NCI-H1092 treated with DMSO at 0.1 percent for 48 hours (cell line): ENCODE measurements around the gene ACP2.

Source experiments
- DNase-seq: peaks from one replicate; lab custom pipeline; 2025; lab: John Stamatoyannopoulos, UW

ACP2 gene

GRCh38 chr11:47269002-47269828, 20.6 kb upstream of the ACP2 start:
- peak; percentile 97 for DNase-seq

- no peak for DNase-seq
These were observed 19.9 kb upstream of the ACP2 start for GRCh38 chr11:47268448-47269001.

GRCh38 chr11:47267876-47268275, 19.3 kb upstream of the ACP2 start:
- no peak for DNase-seq

DNA sequence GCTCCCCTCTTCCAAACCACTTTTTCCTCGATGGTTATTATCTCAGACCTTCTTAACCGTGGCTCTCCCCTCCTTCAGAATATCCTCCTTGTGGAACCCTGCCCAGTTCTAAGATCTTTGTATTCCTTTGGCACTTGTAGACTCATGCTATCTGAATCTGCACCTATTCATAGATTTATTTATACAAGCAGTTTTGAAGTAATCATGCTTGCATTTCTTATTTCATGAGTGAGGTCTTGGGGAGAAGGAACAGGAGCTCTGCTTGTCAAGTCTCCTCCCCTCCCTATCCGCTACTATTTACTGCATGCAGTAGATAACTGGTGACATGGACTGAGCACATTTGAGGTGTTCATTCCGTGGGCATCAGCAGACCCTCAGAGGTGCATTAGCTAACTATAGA, 15.9 kb upstream of the ACP2 start:
- DNase-seq = no peak

DNA sequence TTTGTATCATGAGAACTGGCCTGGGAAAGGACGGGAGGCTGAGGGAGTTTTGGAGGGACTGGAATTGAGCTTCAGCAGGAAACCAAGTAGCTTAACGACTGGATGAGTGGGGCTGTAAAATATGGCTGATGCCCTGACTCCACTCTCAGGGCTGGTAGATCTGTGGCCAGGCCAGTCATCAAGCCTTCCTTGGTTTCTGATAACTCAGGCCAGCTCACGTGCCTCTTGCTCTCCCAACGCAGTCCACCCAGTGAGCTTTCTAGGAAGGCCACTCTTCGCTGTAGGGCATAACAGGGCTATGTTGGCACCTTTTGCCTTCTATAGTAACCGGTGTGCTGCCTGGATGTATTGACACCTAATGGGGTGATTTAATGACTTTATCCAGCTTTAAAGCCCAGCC, 15.5 kb upstream of the ACP2 start:
- DNase-seq = no peak

- no peak for DNase-seq
These were observed 12.7 kb upstream of the ACP2 start for GRCh38 chr11:47261291-47261800.

GRCh38 chr11:47260366-47260765, 11.8 kb upstream of the ACP2 start:
- no peak for DNase-seq

- DNase-seq = no peak
These were observed 10.8 kb upstream of the ACP2 start for GRCh38 chr11:47259232-47259977.

GRCh38 chr11:47258317-47258902, 9.8 kb upstream of the ACP2 start:
- DNase-seq = no peak

DNA sequence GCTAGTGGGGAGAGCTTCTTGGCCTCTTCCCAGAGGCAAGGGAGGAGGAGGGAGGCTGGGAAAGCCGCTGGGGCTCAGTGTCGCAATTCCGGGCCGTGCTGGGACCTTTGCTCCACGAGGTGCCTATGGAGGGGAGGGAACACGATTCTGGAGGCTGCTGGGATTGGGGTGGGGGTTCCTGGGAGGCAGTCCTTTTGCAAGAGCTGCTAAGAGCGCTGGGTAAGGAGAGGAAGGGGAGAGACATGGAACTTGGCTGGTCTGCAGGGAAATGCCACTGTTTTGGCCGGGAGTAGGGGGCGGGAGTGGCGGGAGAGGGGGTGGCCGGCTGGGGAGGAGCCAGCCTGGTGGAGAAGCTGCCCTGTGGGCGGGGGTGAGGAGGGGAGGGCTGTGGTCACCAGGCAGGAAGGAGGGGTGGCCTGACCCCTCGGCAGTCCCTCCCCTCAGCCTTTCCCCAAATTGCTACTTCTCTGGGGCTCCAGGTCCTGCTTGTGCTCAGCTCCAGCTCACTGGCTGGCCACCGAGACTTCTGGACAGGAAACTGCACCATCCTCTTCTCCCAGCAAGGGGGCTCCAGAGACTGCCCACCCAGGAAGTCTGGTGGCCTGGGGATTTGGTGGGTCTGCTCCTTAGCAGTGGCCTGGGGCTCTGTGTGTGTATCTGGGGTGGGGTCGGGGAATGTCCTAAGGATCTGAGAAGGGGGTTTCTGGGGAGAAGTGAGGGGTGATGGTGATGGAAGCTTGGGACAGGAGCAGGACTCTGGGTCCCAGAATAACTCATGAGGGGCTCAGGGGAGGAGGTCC, 9.1 kb upstream of the ACP2 start, which contains the start of gene NR1H3:
TSS of gene NR1H3 (plus strand) at position 480 of the 800 bp plus-strand sequence. CDS start 1,221 bp downstream, outside the sequence.
- DNase-seq = no peak

GRCh38 chr11:47257177-47257516, 8.5 kb upstream of the ACP2 start:
- DNase-seq = no peak

DNA sequence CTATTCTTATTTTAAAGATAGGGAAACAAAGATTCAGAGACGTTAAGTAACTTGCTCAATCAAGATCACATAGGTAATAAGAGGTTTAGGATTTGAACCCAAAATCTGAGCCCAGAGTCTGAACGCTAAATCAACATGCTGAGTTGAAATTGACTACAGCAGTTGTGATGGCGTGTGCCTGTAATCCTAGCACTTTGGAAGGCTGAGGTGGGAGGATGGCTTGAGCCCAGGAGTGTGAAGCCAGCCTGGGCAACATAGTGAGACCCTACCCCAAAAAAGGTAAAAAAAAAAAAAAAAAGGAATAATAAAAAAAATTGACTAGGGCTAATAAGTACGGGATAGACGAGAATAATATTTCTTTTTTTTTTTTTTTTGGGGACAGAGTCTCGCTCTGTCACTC, 7.8 kb upstream of the ACP2 start:
- DNase-seq = no peak

DNA sequence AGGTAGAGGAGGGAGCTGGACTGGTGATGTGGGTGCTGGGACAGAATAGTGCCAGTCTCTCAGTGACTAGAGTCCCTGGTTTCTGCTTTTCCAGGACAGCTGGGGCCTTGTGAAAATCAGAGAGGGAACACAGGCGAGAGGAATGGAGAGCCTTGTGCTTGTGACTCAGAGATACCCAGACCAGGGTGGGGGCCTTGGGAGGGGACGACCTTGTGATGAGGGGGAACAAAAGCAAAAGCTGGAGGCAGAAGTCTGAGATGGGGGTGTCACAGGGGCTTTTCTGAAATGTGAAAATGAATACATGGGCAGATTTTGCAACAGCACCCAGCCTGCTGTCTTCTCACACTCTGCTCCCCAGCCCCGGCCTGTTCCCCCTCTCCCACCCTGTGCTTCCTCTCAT, 5.8 kb upstream of the ACP2 start:
- DNase-seq = no peak

- no peak for DNase-seq
These were observed 5.0 kb upstream of the ACP2 start for GRCh38 chr11:47253660-47254059.

DNA sequence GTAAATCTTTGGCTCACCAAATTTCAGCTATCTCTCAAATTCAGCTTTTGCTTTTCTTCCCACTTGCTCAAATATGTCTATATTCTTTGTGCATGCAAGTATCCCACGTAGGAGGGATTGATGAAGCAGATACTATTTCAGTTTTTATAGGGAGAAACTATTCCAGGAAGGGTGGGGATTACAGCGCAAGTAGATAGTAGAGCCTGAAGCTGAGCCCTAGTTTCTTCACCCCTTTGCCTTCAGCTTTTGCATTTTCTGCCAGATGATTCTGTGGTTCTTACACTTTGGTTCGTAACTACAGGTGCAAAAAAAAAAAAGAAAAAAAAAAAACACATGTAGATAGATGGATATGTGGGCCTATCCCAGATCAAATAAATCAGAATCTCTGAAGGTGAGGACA, 3.1 kb upstream of the ACP2 start:
- DNase-seq = no peak

DNA sequence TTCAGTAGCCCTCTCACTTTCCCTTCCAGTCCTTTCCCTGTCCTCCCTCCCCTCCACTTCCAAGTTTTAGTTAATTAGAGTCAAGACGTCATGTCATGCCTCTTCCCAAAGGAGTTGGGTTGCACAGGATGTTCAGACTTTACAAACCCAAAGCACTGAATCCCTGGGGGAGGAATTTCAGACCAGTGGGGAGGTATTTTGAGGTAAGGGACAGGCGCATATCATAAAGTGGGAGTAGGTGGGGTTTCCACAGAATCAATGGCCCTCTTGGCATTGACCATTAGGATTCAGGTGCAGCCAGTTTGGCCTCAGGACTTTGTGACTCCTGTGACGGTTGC, 733 bp upstream of the ACP2 start:
- no peak for DNase-seq

DNA sequence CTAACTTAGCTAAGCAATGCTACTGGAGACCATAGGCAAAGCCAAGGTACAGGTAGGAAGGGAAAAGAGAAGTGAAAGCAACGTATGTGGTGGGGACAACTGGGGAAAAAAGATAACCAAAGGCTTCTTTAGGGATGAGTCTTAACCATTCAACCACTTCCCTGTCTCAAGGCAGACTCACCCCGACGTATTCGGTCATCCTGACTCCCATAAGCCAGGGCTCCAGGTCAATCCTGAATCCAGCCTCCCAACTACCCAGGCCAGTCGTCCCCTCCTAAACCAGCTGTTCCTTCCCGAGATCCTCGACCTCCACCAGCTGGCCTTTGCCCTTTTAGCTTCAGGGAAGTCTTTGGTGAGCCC, 330 bp downstream of the ACP2 start:
- no peak for DNase-seq

GRCh38 chr11:47247502-47247901, 1.1 kb downstream of the ACP2 start:
- DNase-seq = no peak

DNA sequence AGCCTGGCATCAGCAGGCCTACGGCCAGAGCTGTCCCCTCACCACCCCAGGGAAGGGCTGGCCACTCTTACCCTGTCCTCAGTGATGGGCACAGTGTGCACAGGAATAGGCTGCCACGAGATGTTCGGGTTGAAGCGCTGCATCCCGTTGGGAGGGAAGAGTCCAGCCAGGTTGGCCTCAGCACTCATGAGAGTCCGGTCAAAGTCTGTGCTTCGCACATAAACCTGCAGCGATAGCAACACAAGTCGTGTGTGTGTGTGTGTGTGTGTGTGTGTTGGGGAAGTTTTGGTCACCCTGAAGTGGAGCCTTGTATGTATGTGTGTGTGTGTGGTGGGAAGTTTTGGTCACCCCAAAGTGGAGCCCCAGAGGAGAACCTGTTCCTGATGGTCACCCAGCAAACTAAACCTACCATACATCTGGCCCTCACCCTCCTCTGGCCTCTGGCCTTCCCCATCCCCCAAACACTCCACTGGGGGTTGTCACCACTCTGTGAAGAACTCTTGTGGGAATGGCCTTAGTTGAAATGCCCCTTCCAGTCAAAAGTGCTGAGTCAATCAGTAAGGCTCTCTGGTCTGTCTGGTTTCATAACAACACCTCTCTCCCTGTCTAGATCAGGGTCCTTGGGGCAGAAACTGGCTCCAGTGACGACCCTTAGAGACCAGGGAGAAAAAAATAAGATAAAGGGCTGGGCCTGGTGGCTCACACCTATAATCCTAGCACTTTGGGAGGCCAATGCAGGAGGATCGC, 2.8 kb downstream of the ACP2 start:
- no peak for DNase-seq

DNA sequence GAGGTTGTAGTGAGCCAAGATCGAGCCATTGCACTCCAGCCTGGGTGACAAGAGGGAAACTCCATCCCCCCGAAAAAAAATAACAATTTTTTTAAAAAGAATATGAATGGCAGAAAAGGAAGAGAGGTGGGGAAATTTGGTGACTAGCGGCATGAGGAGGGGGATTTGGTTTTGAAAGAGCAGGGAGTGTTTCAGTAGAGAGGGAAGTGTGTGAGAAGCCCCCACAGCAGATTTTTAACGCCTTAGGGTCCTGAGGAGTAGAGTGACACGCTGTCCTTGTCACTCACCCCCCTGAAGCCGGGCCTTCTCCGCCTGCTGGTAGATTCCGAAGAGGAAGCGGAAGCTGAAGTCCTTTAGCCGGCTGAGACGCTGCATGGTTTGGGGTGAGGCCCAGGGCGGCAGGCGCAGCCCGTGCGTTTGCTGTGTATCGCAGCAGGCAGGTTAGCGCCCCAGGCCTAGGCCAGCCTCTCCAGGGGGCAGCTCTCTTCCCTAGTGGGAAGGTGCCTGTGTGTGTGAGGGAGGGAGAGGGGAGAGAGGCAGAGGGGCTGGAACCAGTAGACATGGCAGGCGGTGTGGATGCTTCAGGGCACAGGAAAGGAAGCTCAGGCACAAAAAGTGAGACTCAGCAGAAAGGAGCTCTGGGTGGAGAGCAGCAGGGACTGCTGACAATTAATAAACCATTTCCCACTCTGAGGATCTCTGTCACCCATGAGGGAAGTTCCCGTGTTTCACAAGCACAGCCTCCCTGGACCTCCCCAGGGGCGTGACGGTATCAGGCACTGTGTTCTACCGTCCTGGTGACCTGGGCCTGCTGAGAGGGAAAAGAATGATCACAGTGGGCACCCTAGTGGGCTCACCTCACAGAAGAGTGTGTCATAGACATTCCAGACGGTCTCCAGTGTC, 3.9 kb downstream of the ACP2 start:
- no peak for DNase-seq
